Left hindlimb (tissue), 1 donor: ENCODE results near the gene MYO1A.
"Not testable (repeated sequence)": the region's sequence is repeated elsewhere in the genome, so short reads cannot be mapped to it uniquely, and the experiment has no call there.

Experiments
- DNase-seq: peaks from one replicate; pipeline ENCODE4 v3.0.0-alpha.2; 2018

The MYO1A gene

GRCh38 chr12:57046947-57047890 lies 2.7 kb downstream of the MYO1A start:
- DNase-seq = no peak

GRCh38 chr12:57046086-57046791 lies 3.7 kb downstream of the MYO1A start:
- no peak for DNase-seq

- no peak for DNase-seq
These were observed 5.0 kb downstream of the MYO1A start for GRCh38 chr12:57044889-57045288.

GRCh38 chr12:57044468-57044867 lies 5.5 kb downstream of the MYO1A start:
- no peak for DNase-seq

DNA sequence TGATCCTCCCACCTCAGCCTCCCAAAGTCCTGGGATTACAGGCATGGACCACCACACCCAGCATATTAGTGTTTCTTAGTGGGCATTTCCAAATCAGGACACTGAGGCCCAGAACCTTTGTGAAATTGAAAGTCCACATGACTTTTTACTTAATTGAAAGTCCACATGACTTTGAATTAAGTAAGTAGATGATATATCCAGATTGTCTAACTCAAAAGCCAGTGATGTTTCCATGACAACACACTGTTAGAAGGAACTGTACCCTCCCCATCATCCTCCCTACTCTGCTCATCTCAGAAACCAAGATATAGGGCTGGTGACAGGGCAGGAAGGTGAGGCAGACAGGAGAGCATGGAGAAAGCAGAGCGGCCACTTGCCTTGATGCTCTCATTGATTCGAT lies 7.2 kb downstream of the MYO1A start:
- no peak for DNase-seq

- no peak for DNase-seq
These were observed 9.2 kb downstream of the MYO1A start for GRCh38 chr12:57040750-57041149.

DNA sequence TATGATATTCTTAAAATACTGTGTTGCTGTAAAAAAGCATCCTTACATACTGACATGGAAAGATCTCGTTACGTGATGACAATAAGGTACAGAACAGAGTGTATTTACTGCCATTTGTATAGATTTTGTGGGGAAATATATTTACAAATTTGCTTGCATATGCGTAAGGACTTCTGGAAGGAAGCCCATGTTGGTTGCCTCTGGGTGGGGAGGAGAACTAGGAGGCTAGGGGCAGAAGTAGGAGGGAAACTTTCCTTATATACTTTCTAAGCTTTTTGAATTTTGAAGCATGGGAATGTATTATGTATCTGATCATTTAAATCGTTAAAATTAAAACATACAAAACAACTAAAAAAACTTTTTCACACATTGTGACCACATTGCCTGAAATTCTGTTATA lies 9.7 kb downstream of the MYO1A start:
- no peak for DNase-seq

- no peak for DNase-seq
These were observed 10.7 kb downstream of the MYO1A start for GRCh38 chr12:57039016-57039798.

- DNase-seq = no peak
These were observed 12.7 kb downstream of the MYO1A start for GRCh38 chr12:57037264-57037663.

GRCh38 chr12:57033431-57033830 lies 16.5 kb downstream of the MYO1A start:
- DNase-seq = no peak

GRCh38 chr12:57031789-57032188 lies 18.1 kb downstream of the MYO1A start:
- DNase-seq = no peak

GRCh38 chr12:57031138-57031725 lies 18.7 kb downstream of the MYO1A start:
- no peak for DNase-seq

DNA sequence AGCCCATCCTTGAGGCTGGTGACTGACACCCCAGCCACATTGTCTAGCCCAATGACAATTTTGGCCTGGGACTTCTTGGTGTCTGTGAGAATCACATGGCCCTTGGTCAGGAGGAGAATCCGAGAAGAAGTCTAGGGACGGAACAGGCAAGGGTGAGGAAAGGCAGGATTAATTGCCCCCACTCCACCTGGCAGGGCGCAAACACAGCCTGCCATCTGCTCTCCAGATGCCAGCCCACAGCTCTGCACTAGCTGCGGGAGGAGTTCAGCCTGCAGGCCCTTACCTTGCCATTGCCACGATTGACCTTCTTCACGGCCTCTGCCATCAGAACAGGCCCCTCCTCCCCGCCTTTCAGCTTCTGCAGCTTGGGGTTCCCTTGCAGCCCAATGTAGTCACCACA lies 20.5 kb downstream of the MYO1A start:
- DNase-seq = no peak

DNA sequence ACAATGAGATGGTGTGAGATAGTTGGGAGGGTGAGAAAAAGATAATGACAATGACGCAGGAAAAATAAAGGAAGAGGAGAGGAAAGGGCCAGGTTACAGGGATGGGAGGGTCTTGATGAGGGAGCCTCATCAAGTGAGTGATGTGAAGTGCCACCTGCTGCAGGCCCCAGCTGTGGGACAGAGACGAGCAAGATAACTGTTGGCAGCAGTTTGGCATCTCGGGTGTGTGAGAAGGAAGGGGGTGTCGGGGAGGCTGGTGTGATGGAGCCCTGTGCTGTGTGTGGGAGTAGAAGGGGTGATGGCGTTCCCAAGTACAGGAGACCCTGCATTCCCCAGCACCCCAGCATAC lies 22.1 kb downstream of the MYO1A start:
- DNase-seq = no peak

GRCh38 chr12:57027011-57027804 lies 22.7 kb downstream of the MYO1A start:
- no peak for DNase-seq

DNA sequence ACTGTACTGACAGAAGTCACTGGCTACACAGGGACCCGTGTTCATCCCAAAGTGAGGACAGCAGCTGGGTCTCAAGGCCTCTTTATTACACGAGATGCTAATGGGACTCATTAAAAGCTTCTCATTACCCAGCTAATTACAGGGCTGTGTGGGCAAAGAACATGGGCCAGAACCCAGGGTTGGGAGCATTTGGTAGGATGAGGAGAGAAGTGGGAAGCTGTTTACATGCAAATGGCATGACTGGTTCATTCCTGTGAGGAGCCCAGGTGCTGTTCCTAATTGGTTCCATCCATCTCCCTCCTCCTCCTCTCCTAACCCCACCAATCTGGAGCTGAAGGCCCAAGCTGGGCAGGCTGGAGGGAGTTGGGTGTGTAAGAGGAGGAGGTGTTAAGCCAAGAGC lies 24.7 kb downstream of the MYO1A start:
- no peak for DNase-seq

DNA sequence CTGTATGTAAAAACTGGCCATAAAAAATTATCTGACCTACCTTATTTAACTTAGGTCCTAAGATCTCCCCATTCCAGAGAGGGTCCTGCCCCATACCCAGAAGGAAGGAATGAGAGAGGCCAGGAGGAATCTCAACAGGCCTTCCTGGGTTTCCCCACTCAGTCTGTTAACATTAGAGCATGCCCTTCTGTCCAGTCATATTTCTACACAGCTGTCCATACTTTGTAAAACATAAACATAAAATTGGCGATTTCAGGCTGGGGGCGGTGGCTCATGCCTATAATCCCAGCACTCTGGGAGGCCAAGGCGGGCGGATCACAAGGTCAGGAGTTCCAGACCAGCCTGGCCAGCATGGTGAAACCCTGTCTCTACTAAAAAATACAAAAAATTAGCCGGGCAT lies 27.6 kb downstream of the MYO1A start:
- DNase-seq = not testable (repeated sequence)

- no peak for DNase-seq
These were observed 29.8 kb downstream of the MYO1A start for GRCh38 chr12:57019983-57020719.

- DNase-seq = no peak
These were observed 31.0 kb downstream of the MYO1A start for GRCh38 chr12:57018906-57019305.

GRCh38 chr12:57018353-57018752 lies 31.6 kb downstream of the MYO1A start:
- not testable (repeated sequence) for DNase-seq

DNA sequence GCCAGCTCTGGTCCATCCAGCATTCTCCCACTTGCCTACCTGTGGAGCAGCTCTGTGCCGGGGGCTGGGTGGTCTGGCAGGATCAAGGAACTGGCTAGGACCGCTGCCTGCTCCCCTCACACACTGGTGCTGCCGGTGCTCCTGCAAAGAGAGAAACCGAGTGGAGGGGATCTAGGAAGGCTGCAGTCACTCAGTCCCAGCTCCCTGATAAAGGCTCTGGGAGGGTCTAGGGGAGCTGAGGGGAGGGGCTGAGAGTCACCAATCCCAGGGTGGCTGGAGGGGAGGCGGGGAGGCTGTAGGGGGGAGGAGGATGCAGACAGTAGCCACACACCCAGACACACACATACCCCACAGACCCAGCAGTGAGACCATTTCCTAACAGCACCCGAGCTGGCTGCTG lies 33.6 kb downstream of the MYO1A start, which contains the start of gene TAC3:
TAC3 (minus strand) TSS at position 182 of the 400 bp plus-strand sequence. CDS start 732 bp downstream, outside the sequence.
- no peak for DNase-seq
